Measurements from ENCODE around the gene RNF26. TPM values are rescaled to one million over a fixed set of nuclear protein-coding genes. Genes with fewer than 3 reads are reported as not detected.
"Not testable (repeated sequence)": the region's sequence is repeated elsewhere in the genome, so short reads cannot be mapped to it uniquely, and the experiment has no call there.

RNF26 gene
- polyA plus RNA-seq, 1 donor = 31.9 TPM

- DNase-seq = not testable (repeated sequence)
Measured at GRCh38 chr11:119382513-119382912, 48.2 kb downstream of the RNF26 start.

GRCh38 chr11:119384332-119384731 is 50.0 kb downstream of the RNF26 start:
- no peak for DNase-seq

Other genes starting within 250 kb of the RNF26 start
- 26.7 TPM for gene HMBS, start 249.6 kb upstream of the RNF26 start, polyA plus RNA-seq (ENCODE audit: insufficient read length)
- 63.5 TPM for gene DPAGT1, start 232.7 kb upstream of the RNF26 start, polyA plus RNA-seq (ENCODE audit: insufficient read length)
- 11.1 TPM for gene C2CD2L, start 227.2 kb upstream of the RNF26 start, polyA plus RNA-seq (ENCODE audit: insufficient read length)
- 43.3 TPM for gene HINFP, start 212.9 kb upstream of the RNF26 start, polyA plus RNA-seq (ENCODE audit: insufficient read length)
- gene ABCG4, start 185.5 kb upstream of the RNF26 start, polyA plus RNA-seq (ENCODE audit: insufficient read length) = 1.0 TPM
- 10.0 TPM for gene NLRX1, start 165.8 kb upstream of the RNF26 start, polyA plus RNA-seq (ENCODE audit: insufficient read length)
- gene NHERF4, start 149.1 kb upstream of the RNF26 start, polyA plus RNA-seq (ENCODE audit: insufficient read length) = 19.2 TPM
- gene CBL, start 128.2 kb upstream of the RNF26 start, polyA plus RNA-seq (ENCODE audit: insufficient read length) = 24.4 TPM
- 42.5 TPM for gene MCAM, start 17.4 kb upstream of the RNF26 start, polyA plus RNA-seq (ENCODE audit: insufficient read length)
- 15.7 TPM for gene C1QTNF5, start 6.4 kb downstream of the RNF26 start, polyA plus RNA-seq (ENCODE audit: insufficient read length)
- not detected for gene MFRP, start 12.2 kb downstream of the RNF26 start, polyA plus RNA-seq (ENCODE audit: insufficient read length)
- gene USP2, start 47.2 kb downstream of the RNF26 start, polyA plus RNA-seq (ENCODE audit: insufficient read length) = 10.4 TPM
- 65.2 TPM for gene THY1, start 88.6 kb downstream of the RNF26 start, polyA plus RNA-seq (ENCODE audit: insufficient read length)

Data from left kidney (tissue), 2 donors.